HL-60/S4 treated with retinoic acid at 250 ng/mL for 4 days and 3 days (cell line): ENCODE data around the gene TTC19.

Source experiments
- in situ Hi-C: fragments of 300-500 bp; cut with MboI; formaldehyde crosslinking; loops from 2 replicates; pipeline ENCODE4 v1.7.0; 2022; ENCODE audit warnings: low sequenced_read_pairs

The TTC19 gene

DNA sequence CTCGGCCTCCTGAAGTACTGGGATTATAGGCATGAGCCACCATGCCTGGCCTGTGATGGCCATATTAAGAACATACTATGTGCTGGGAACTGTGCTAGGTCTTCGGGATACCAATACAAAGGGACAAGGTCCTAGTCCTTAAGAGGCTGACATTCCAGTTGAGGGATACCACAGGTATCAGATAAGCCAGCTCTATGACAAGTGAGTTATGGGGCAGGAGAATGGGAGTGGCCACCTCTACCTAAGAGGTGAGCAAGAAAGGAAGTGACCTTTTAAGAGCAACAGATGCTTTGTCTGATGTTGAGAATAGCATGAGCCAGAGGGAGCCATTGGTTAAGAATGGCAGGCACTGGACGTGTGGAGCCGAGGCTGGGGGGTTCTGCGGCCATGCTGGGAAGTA, 27.7 kb upstream of the TTC19 start:
- in situ Hi-C loops, result no loop called here

DNA sequence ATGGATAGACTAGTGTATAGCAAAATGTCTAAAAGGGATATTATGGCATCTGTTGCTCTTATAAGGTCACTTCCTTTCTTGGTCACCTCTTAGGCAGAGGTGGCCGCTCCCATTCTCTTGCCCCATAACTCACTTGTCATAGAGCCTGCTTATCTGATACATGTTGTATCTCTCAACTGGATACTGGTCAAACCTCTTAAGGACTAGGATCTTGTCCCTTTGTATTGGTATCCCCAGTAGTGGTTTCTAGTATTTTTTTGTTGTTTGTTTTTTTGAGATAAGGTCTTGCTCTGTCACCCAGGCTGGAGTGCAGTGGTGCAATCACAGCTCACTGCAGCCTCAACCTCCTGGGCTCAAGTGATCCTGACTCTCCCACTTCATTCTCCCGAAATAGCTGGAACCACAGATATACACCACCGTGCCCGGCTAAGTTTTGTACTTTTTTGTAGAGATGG, 27.1 kb upstream of the TTC19 start:
- in situ Hi-C loops, result no loop called here

DNA sequence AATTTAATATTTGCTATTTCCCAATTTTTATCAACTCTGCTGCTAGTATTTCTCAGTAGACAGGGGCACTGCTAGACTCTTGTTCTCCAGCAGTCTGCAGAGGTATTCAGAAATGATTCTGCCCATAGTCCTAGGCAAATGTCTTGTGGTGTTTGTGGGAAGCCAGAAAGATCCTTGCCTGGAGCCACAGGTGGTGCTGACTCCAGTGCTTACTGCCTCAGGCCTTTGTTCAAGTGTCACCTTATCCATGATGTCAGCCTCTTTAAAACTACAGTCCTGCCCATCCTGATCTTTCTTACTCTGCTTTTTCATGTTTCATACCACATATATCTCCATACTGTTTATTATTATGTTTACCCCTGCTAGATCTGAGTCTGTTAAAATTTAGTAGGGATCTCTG, 26.6 kb upstream of the TTC19 start:
- in situ Hi-C loops, result no loop called here

DNA sequence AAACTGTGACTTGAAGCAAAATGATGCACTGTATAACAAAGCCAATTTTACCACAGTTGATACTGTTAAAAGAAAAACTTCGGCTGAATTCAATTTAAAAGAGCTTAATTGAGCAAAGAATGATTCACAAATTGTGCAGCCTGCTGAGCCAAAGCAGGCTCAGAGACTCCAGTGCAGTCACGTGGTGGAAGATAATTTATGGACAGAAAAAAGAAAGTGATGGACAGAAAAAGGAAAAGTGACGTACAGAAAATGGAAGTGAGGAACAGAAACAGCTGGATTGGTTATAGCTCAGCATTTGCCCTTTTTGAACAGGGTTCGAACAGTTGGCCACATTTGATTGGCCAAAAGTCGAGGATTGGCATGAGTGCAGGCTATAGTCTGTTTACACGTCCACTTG, 25.8 kb upstream of the TTC19 start:
- in situ Hi-C loops, result no loop called here

DNA sequence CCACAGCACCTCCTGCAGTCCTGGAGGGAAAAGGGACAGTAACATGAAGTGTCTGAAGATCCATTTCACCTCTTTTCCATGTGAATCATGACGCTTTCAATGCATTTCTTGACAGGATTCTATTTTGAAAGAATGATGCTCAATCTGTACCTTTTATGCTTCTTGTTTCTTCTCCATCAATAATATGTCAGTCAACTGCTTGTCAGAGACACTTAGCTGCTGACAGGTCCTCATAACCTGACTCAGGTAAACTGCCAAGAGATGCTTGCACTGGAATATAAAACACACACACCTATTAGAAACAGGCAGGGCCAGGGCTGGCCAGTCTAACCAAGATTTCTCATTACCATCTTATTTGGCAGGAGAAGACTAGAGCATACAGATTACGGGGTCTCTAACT, 21.7 kb upstream of the TTC19 start:
- in situ Hi-C loops, result loop anchor here (25.0 kb wide), 1 partner anchor 141 kb away; no protein-coding TSS in a partner anchor

DNA sequence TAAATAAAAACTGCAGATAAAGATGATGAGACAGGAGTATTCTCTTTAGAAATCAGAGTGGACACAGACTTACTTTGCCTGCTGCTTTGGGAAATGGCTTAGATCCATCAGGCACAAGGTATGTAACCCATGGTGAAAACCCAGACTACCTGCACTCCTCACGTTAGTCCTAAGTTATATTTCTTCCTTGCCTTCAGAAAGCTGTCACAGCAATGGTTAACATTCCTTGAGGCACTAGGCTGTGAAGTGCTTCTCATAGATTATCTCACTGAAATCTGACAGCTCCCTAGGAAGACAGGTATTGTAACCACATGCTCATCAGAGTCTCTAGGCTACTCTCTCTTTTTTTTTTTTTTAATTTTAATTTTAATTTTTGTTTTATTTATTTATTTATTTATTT, 21.0 kb upstream of the TTC19 start:
- in situ Hi-C loops, result loop anchor here (25.0 kb wide), 1 partner anchor 141 kb away; no protein-coding TSS in a partner anchor

DNA sequence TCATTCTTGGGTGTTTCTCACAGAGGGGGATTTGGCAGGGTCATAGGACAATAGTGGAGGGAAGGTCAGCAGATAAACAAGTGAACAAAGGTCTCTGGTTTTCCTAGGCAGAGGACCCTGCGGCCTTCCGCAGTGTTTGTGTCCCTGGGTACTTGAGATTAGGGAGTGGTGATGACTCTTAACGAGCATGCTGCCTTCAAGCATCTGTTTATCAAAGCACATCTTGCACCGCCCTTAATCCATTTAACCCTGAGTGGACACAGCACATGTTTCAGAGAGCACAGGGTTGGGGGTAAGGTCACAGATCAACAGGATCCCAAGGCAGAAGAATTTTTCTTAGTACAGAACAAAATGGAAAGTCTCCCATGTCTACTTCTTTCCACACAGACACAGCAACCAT, 20.6 kb upstream of the TTC19 start:
- in situ Hi-C loops, result loop anchor here (25.0 kb wide), 1 partner anchor 142 kb away; no protein-coding TSS in a partner anchor

DNA sequence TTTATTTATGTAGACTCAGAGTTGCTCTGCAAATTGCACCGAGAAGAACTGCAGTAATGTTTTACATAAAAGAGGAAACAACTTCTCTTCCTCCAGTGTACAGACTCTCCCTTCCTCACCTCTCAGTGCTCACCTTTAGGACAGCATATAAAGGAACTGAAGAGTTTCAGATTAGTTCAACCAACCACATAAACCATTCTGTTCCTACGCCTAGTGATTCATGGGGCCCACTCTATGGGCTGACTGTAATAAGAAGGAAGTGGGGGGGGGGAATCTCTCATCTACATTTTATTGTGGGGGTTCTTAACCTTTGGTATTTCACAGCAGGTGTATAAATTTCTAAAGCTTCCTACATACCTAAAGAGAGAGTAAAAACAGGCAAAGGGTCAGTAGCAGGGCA, 18.4 kb upstream of the TTC19 start:
- in situ Hi-C loops, result loop anchor here (25.0 kb wide), 1 partner anchor 144 kb away; no protein-coding TSS in a partner anchor

DNA sequence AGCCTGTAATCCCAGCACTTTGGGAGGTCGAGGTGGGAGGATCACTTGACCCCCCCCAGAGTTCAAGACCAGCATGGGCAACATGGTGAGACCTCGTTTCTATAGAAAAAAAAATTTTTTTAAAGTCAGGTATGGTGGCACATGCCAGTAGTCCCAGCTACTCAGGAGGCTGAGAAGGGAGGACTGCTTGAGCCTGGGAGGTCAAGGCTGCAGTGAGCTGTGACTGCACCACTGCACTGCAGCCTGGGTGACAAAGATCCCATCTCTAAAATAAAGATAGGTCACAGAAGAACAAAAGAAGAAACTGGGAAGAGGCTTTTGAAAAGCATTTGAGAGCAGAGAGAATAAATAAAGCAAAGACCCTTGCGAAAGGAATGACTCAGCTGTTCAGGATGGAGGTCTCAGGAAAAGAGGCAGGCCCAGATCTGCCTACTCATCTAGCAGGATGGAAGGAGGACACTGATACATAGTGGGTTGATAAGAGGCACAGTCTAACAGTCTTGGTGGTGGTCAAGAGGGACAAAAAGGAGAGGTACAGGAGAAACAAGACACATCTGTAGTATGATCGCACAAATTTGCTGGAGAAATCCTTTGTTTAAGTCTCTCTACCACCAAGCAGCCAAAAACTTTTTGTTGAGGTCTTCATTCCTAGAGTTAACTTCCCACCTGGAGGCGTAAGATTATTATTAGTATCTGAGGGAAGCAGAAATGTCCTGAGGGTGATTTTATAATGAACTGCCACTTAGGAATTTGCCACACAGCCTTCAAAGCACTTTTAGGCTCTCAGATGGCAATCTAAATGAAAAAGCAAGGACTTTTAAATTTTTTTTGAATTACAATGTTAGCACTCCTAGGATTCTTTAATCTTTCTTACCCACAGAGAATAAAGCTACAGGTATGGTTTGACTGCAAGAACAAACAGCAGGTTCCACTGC, 17.7 kb upstream of the TTC19 start:
- in situ Hi-C loops, result loop anchor here (25.0 kb wide), 1 partner anchor 145 kb away; no protein-coding TSS in a partner anchor

DNA sequence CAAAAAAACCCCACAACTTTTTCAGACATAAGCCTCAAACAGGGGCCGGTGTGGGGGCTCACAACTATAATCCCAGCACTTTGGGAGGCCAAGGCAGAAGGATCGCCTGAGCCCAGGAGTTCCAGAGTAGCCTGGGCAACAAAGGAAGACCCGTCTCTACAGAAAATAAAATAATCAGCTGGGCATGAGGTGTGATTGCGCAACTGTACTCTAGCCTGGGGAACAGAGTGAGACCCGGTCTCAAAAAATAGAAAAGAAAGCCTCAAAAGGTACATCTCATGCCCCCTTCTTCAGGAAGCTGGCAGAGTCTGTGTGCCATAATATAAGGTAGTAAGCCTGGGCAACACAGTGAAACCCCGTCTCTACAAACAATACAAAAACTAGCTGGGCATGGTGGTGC, 3.3 kb upstream of the TTC19 start:
- in situ Hi-C loops, result loop anchor here (25.0 kb wide), 1 partner anchor 159 kb away; no protein-coding TSS in a partner anchor

DNA sequence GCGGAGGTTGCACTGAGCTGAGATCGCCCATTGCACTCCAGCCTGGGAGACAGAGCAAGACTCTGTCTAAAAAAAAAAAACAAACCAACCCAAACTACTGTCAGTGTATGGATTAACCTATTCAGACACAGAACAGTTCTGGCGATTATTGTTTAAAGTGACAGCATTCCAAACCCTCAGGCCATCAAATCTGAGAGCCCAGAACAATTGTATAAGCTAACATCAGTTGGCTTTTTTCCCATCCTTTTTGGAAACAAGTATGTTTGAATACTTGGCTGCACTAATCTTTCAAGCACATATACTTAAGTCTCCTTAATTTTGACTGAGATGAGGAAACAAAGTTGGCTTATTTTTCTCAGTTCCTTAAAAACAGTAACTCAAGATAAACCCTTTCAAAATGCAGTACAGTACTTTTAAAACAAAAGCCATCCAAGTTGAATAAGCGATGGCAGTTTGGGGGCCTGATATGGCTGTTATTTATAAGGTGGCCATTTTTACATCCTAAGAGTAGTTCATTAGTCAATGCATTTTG, 1.5 kb upstream of the TTC19 start:
- in situ Hi-C loops, result loop anchor here (25.0 kb wide), 1 partner anchor 161 kb away; no protein-coding TSS in a partner anchor

DNA sequence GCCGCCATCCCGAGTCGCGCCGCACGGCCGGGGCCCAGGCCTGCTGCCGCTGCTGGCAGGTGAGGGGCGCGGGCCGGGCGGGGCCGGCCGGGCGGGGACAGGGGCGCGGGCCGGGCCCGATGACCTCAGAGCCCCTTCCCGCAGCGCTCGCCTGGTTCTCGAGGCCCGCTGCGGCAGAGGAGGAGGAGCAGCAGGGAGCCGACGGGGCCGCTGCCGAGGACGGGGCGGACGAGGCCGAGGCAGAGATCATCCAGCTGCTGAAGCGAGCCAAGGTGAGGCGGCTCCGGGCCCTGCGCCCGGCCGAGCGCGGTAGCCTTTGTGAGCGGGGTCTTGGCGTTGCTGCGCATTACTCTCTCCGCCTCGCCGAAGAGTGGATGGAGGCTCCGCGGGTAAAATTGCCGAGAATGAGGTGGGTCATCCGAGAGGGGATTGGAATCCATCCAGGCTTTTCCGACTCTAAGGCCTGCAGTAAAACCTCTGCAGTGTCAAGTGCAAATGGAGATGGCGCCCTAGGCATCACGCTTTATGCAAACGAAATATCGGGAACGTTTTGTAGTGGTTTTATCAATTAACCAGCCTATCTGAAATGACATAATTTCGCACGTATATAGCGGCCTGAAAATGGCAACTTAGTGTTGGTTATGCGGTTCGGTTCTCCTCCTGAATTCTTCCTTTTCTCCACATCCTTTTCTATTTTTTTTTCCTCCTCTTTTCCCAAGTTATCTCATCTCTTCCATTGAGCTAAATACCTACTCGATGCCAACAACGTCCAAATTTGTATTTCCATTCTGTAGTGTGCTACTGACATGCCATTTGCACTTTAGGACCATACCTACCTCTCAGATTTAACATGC, 577 bp downstream of the TTC19 start:
- in situ Hi-C loops, result loop anchor here (25.0 kb wide), 1 partner anchor 163 kb away; no protein-coding TSS in a partner anchor

DNA sequence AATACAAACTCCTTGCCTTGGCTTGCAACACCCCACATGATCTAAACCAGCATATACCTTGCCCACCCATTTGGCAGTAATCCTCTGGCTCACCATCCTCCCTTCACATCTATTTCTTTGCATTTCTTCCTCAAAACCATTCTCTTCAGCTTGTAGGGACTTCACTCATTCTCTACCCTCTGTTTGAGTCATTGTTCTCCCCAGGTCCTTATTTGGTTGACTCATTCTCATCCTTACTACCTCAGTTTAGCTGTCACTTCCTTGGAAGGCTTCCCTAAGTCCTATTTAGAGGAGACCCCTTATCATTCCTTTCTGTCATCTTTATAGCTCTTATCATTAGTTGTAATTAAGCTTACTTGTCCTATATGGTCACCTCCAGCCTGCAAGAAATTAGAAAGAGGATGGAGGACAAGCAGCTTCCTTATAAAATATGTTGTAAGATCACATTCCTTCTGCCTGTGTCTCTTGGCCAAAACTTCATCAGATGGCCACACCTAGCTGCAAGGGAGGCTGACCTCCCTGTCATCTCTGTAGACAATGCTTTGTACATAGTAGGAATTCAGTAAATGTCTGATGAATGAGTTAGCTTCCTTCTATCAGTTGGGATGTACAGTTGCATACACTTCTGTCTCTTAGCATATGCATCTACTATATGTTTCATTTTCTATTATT, 1.7 kb downstream of the TTC19 start:
- in situ Hi-C loops, result no loop called here

DNA sequence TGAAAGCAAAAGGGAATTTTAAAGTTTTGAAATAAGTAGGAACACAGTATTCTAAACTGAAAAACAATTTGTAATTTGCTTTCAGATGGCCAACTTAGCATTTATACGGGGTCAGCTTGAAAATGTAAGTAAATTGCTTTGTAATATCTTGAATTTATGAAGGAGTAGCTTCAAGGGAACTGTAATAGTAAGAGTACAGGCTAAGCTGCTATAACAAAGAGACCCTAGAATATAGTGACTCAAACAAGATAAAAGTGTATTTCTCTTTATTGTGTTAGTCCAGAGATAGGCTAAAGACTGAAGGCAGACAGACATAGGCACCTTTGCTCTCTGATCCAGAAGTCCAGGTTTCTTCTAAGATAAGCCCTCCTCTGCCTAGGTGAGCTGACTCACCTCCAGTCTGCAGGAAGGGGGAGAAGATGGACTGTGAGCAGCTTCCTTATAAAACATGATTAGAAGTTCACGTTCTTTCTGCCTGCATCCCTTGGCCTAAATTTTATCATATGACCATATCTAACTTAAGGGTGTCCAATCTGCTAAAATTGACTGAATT, 3.2 kb downstream of the TTC19 start:
- in situ Hi-C loops, result no loop called here

DNA sequence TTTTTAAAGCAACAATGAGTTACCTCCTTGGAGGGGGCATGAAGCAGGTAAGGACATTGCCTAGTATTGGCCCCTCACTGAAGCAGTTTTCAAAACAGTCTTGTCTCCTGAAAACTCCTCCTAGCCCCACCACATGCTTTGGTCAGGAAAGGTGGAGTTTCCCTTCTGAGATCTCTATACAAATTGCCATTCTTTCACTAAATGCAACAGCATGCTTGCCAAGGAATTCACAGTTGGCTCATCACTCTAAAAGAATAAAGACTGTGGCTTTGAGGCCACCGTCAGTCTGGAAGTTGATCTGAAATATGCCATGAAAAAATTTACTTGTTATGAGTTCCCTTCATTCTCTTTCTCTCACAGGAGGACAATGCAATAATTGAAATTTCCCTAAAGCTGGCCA, 4.2 kb downstream of the TTC19 start:
- in situ Hi-C loops, result no loop called here

DNA sequence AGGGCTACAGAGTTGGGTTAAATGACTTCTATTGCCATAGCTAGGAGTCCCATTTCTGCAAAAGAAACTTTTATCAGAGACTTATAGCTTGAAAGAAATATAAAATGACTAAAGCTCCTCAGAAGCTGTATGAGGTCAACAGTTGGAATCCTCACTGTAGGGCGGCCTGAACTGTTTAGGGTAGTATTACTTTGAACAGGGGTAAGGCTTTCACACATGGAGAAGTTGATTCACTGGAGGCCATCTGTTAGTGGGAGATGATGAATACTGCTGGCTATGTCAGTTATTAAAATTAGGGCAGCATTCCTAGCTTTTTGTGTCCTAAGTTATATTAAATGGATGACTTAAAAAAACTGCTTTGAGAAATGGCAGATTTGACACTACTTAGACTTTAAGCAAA, 6.0 kb downstream of the TTC19 start:
- in situ Hi-C loops, result no loop called here

DNA sequence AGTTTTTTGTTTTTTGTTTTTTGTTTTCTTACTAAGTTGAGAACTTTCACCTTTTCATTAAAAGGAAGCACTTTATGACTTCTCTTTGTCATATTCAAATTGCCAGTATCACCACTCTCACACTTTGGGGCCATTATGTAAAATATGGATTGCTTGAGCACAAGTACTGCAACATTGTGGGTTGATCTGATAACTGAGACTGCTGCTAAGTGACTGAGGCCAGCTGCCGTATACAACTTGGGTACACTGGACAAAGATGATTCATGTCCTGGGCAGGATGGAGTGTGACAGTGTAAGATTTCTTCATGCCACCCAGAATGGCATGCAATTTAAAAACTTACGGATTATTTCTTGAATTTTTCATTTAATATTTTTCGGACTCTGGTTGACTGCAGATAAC, 7.8 kb downstream of the TTC19 start:
- in situ Hi-C loops, result no loop called here

DNA sequence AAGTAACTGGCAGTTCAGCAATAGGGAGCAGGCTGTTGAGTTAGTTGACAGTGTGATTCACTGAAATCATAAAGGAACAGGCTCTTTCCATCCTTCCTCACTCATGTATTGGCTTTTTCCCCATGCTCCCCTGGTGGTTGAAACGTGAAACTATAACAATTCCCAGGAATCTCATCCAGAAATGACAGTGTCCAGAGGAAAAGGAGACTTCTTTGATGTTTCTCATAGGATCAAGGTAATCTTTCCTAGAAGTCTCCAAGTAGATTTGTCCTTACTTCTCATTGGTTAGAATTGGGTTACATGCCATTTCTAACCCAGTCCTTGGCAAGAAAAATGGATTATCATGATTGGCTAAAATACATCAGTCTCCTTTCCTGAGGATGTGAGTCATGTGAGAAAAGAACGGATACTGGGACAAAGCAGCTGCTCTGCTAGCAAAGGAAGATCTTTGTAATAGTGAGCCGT, 14.4 kb downstream of the TTC19 start:
- in situ Hi-C loops, result no loop called here

DNA sequence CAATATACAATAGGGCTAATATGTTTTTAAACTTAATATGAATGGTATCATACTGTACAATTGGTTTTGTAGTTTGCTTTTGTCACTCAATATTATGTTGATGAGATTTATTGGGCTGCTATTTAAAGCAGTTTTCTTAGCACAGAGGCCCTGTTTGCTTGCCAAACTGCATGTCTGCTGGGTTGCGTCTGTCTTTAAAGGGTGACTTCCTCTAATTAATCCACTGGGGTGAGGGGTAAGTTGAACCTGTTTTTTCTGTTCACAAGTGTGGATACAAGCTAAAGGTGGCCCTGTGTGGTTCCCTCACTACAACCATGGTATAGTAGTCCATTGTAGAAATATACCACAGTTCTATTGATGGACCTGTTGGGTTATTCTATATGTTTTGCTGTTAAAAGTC, 19.7 kb downstream of the TTC19 start:
- in situ Hi-C loops, result no loop called here

DNA sequence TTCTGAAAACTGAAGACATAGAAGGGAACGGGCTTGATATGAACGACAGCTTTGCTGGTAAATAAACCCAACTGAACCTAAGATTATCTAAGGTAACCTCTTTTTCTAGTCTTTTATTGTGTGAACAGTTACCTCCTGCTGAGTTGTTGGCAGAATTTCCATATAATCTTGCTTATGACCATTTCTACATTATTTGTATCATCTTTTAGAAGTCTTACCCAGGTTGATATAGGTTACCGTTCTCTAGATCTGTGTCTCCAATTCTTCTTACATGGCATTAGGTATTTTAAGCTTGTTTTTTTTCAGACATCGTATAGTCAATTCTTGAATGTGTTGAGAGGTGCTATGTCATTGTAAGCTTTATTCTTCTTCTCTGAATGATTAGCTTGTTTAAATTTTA, 24.3 kb downstream of the TTC19 start:
- in situ Hi-C loops, result no loop called here
